VCaP (cell line): ENCODE data around the gene DEPDC5.

Experiments
- H3K27ac ChIP-seq: fragments of 450-650 bp; 2 replicates; pipeline ENCODE4 v1.5.1; 2017
- TF ChIP-seq, protein P1 (sequence below): fragments of 450-650 bp; conservative IDR thresholded peaks from 2 replicates; pipeline ENCODE4 v1.5.1; 2017; ENCODE audit warnings: mild to moderate bottlenecking, moderate library complexity

DEPDC5 gene

DNA sequence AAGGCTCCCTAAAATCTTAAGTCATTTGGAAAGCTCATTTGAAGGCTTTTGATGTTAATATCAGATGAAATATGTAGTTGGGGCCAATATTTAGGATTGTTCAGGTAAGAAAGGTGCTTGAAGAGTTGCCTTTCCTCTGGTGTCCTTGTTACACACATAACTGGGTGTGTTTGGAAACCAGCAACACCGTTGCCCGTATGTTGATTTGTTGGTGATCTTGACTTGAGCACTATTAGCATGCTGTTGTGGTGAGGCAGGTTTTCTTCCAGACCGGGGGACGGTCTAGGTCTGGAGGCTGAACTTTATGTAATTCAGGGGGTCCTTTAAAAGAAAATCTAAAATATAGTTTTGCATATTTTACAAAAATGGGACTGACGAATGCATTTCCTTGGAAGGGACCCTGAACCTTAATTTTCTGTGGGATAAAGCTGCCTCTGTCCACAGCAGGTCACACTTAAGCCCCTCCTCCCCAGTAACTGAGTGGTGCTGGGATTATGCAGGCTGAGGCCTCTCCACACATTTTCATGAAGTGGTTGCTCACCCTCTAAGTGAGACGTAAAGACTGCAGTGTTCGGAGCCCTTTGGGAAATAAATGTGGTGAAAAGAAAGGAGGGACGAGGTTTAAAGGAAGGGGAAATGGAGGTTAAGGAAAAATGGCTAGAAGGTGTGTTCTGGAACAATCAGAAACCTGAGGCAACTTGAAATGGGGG, 192.3 kb downstream of the DEPDC5 start:
- TF ChIP-seq, protein P1, sequence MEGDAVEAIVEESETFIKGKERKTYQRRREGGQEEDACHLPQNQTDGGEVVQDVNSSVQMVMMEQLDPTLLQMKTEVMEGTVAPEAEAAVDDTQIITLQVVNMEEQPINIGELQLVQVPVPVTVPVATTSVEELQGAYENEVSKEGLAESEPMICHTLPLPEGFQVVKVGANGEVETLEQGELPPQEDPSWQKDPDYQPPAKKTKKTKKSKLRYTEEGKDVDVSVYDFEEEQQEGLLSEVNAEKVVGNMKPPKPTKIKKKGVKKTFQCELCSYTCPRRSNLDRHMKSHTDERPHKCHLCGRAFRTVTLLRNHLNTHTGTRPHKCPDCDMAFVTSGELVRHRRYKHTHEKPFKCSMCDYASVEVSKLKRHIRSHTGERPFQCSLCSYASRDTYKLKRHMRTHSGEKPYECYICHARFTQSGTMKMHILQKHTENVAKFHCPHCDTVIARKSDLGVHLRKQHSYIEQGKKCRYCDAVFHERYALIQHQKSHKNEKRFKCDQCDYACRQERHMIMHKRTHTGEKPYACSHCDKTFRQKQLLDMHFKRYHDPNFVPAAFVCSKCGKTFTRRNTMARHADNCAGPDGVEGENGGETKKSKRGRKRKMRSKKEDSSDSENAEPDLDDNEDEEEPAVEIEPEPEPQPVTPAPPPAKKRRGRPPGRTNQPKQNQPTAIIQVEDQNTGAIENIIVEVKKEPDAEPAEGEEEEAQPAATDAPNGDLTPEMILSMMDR: no peak
- peak overlapping the region; percentile 95 for H3K27ac ChIP-seq

DNA sequence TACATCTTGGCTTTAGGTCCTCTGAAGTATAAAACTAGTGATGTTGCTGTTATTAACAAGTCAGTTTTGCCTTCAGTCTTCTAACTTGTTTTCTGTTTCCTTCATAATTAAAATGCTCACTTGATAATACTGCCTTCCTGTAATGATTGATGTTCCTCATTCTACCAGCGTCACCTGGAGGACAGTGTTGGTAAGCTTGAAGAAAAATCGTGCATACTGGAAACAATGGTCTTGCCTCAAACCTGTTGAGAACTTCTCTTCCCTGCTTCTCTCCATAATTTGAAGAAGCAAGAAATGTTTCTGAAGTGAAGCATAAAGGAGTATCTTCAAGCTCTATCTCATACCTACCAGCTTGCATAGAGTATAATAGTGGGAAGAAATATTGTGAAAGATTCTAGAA, 193.5 kb downstream of the DEPDC5 start:
- TF ChIP-seq, protein P1: peak; percentile 87
- peak overlapping the region; percentile 95 for H3K27ac ChIP-seq

DNA sequence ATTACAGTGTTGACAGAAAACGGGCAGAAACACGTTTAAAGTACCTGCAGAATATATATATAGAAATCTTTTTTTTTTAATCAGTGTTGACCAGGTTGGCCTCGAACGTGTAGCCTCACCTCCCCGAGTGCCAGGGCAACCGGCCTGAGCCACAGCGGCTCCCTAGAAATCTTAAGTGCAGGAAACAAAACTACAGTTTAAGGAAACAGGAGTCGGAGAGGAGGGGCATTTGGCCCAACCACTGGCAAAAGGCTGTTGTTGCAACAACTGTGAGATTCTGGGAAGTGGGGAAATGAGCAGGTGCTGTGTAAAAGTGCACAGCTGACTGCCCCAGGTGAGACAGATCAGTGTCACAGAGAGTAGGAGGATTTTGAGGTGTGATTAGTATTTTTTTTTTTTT, 194.2 kb downstream of the DEPDC5 start:
- no peak overlapping the region for H3K27ac ChIP-seq
- TF ChIP-seq, protein P1: no peak

GRCh38 chr22:31950226-31950625, 196.4 kb downstream of the DEPDC5 start:
- peak overlapping the region; percentile 34 for H3K27ac ChIP-seq

GRCh38 chr22:31951194-31952093, 197.6 kb downstream of the DEPDC5 start:
- H3K27ac ChIP-seq: peak overlapping the region; percentile 34
- TF ChIP-seq, protein P1: no peak

More at GRCh38 chr22:31950226-31950625, 196.4 kb downstream of the DEPDC5 start:
- TF ChIP-seq, protein P1: no peak

DNA sequence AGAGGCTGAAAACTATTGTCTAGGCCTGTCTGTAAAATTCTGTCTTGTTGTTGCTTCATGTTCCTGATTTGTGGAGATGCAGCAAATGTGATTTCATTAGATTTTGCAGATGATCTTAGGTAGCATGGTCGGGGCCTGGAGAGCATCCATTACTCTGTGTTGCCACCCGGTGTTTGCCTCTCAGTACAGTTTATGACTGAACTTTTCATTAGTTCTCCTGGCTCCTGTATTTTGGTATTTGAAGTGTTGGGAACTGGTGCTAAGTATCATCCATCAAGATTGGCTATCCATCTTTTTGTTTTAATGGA, 198.2 kb downstream of the DEPDC5 start:
- TF ChIP-seq, protein P1: no peak
- peak overlapping the region; percentile 34 for H3K27ac ChIP-seq

DNA sequence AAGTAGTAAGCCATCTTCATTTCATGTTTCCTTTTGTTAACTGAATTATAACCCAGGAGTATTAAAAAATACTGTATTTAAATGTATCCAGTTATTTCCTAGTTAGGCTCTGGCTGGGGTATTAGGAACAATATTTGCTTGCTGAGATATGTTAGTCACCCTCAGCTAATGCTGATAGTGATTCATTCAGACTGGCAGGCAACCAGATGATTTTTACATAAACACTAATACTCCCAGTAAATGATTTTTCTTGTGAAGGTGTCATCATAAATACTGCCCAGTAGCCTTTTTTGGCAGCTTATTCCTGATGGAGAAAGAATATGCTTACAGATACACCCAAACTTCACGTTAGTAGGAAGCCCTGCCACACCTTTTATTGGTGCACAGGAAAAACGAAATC, 198.7 kb downstream of the DEPDC5 start:
- no peak overlapping the region for H3K27ac ChIP-seq
- TF ChIP-seq, protein P1: no peak
